DOHH2 (cell line): ENCODE results near the gene BPIFA3.

ENCODE experiments used
- H3F3A ChIP-seq: fragments of 200-600 bp; sonication (generic), shearing (Covaris generic); 2 replicates; pipeline ENCODE4 v1.6.0; 2016; ENCODE audit warnings: antibody characterized with exemption, mild to moderate bottlenecking; ENCODE audit not compliant: control insufficient read depth, insufficient read depth
- H3K27ac ChIP-seq: fragments of 200-600 bp; sonication (generic); 2 replicates; pipeline ENCODE4 v1.5.1; 2014; ENCODE audit warnings: low read depth, mild to moderate bottlenecking, low read length, moderate library complexity
- H3K27me3 ChIP-seq: fragments of 200-600 bp; sonication (generic); 2 replicates; pipeline ENCODE4 v1.6.1; 2014; ENCODE audit warnings: mild to moderate bottlenecking, low read length, mixed read lengths; ENCODE audit not compliant: control insufficient read depth
- H3K36me3 ChIP-seq: fragments of 200-600 bp; sonication (generic); 2 replicates; pipeline ENCODE4 v1.6.1; 2014; ENCODE audit warnings: mild to moderate bottlenecking, low read length, moderate library complexity, mixed read lengths; ENCODE audit not compliant: control insufficient read depth
- H3K4me1 ChIP-seq: fragments of 200-600 bp; sonication (generic); 2 replicates; pipeline ENCODE4 v1.6.1; 2014; ENCODE audit warnings: mild to moderate bottlenecking, low read length, mixed read lengths; ENCODE audit not compliant: control insufficient read depth
- H3K4me2 ChIP-seq: fragments of 200-600 bp; sonication (generic); 2 replicates; pipeline ENCODE4 v1.6.0; 2014; ENCODE audit warnings: mild to moderate bottlenecking, low read length, moderate library complexity
- H3K4me3 ChIP-seq: fragments of 200-600 bp; sonication (generic); 2 replicates; pipeline ENCODE4 v1.5.1; 2014; ENCODE audit warnings: mild to moderate bottlenecking, low read length, mixed read lengths
- H3K79me2 ChIP-seq: fragments of 200-600 bp; sonication (generic); 2 replicates; pipeline ENCODE4 v1.6.1; 2014; ENCODE audit warnings: mild to moderate bottlenecking, low read length, mixed read lengths; ENCODE audit not compliant: control insufficient read depth
- H3K9me2 ChIP-seq: fragments of 200-600 bp; sonication (generic); replicated peaks from 2 replicates; pipeline ENCODE4 v1.6.1; 2014; ENCODE audit warnings: mild to moderate bottlenecking, low read length, mixed read lengths; ENCODE audit not compliant: control insufficient read depth
- H3K9me3 ChIP-seq: fragments of 200-600 bp; sonication (generic); 2 replicates; pipeline ENCODE4 v1.6.1; 2014; ENCODE audit warnings: antibody characterized with exemption, low read length, mixed read lengths; ENCODE audit not compliant: control insufficient read depth, insufficient read depth
- H4K20me1 ChIP-seq: fragments of 200-600 bp; sonication (generic); 2 replicates; pipeline ENCODE4 v1.6.0; 2014; ENCODE audit warnings: low read depth, mild to moderate bottlenecking, antibody characterized with exemption, low read length, moderate library complexity; ENCODE audit not compliant: control insufficient read depth, insufficient read depth
- CTCF ChIP-seq: fragments of 200-600 bp; sonication (generic); IDR thresholded peaks from one replicate; pipeline ENCODE4 v1.5.1; 2014; ENCODE audit warnings: antibody characterized with exemption, mild to moderate bottlenecking, low read depth, low read length; ENCODE audit not compliant: poor library complexity, severe bottlenecking
- EZH2phosphoT487 ChIP-seq: fragments of 200-600 bp; sonication (generic); IDR thresholded peaks from 2 replicates; pipeline ENCODE4 v1.6.1; 2017; ENCODE audit warnings: borderline replicate concordance, mild to moderate bottlenecking, antibody characterized with exemption, low read length, moderate library complexity, mixed read lengths

Gene BPIFA3

GRCh38 chr20:33275871-33276270, 58.7 kb downstream of the BPIFA3 start:
- peaks cover 17% of the 10 kb centered on the region for H3K27me3 ChIP-seq
- no peaks in the 10 kb centered on the region for H3F3A ChIP-seq
- TF ChIP-seq EZH2phosphoT487 = no peak
- no peak for TF ChIP-seq CTCF
- no peaks in the 10 kb centered on the region for H3K4me1 ChIP-seq
- H3K4me3 ChIP-seq = no peak overlapping the region
- H3K9me2 ChIP-seq = no peaks in the 10 kb centered on the region
- no peaks in the 10 kb centered on the region for H3K36me3 ChIP-seq
- H3K4me2 ChIP-seq = no peak overlapping the region
- H4K20me1 ChIP-seq = no peaks in the 10 kb centered on the region
- no peaks in the 10 kb centered on the region for H3K9me3 ChIP-seq
- no peaks in the 10 kb centered on the region for H3K79me2 ChIP-seq
- H3K27ac ChIP-seq = no peak overlapping the region

GRCh38 chr20:33276303-33277113, 59.4 kb downstream of the BPIFA3 start:
- H3K27ac ChIP-seq = no peak overlapping the region
- H4K20me1 ChIP-seq = no peaks in the 10 kb centered on the region
- H3K9me2 ChIP-seq = no peaks in the 10 kb centered on the region
- no peak overlapping the region for H3K4me2 ChIP-seq
- H3K4me1 ChIP-seq = no peaks in the 10 kb centered on the region
- no peaks in the 10 kb centered on the region for H3K36me3 ChIP-seq
- TF ChIP-seq EZH2phosphoT487 (no peak), CTCF (no peak)
- no peaks in the 10 kb centered on the region for H3K79me2 ChIP-seq
- H3K4me3 ChIP-seq = no peak overlapping the region
- H3F3A ChIP-seq = no peaks in the 10 kb centered on the region
- no peaks in the 10 kb centered on the region for H3K9me3 ChIP-seq
- H3K27me3 ChIP-seq = peaks cover 17% of the 10 kb centered on the region
